HEK293 (cell line): ENCODE results near the gene CA5A.

Source experiments
- CTCF ChIA-PET: fragments of 350-600 bp; formaldehyde crosslinking; extraction: SDS; loops from one replicate; lab custom pipeline; 2021; ENCODE audit warnings: antibody characterized with exemption; lab: Yijun Ruan, JAX
- POLR2A ChIA-PET: fragments of 300-600 bp; formaldehyde crosslinking; extraction: SDS; loops from one replicate; lab custom pipeline; 2020; ENCODE audit warnings: antibody characterized with exemption, inconsistent platforms; lab: Yijun Ruan, JAX
- H3K27ac ChIP-seq: fragments of 200-500 bp; sonication (Bioruptor generic); 2 replicates; pipeline ENCODE4 v1.5.1; 2014; ENCODE audit warnings: low read depth, low read length, control low read depth, inconsistent platforms; ENCODE audit errors: extremely low read depth
- H3K36me3 ChIP-seq, 2 experiments: fragments of 200-500 bp in 1 of 2; sonication (Bioruptor generic) in 1 of 2; 1 replicate in 1 of 2; 2 replicates in 1 of 2; pipeline ENCODE4 v1.5.1; 2014 to 2017; ENCODE audit warnings: inconsistent platforms in 2 of 2, low read length in 2 of 2; ENCODE audit not compliant: control insufficient read depth in 2 of 2, insufficient read depth in 1 of 2
- H3K4me1 ChIP-seq: fragments of 200-500 bp; sonication (Bioruptor generic); 2 replicates; pipeline ENCODE4 v1.5.1; 2014; ENCODE audit warnings: mild to moderate bottlenecking, low read length, inconsistent platforms; ENCODE audit not compliant: control insufficient read depth, insufficient read depth
- H3K4me3 ChIP-seq: 2 replicates; pipeline ENCODE4 v1.5.1; 2011; ENCODE audit warnings: low read depth, mild to moderate bottlenecking, control low read depth, low read length, moderate library complexity
- H3K9me3 ChIP-seq: fragments of 200-500 bp; sonication (Bioruptor generic); 2 replicates; pipeline ENCODE4 v1.5.1; 2014; ENCODE audit warnings: low read depth, low read length, inconsistent platforms; ENCODE audit not compliant: control insufficient read depth, insufficient read depth
- FEZF1 ChIP-seq: fragments of 450-650 bp; formaldehyde crosslinking; IDR thresholded peaks from 2 replicates; pipeline ENCODE4 v1.5.1; 2016; ENCODE audit warnings: missing biosample characterization, missing genetic modification characterization
- GLIS2 ChIP-seq: fragments of 450-650 bp; formaldehyde crosslinking; IDR thresholded peaks from 2 replicates; pipeline ENCODE4 v1.5.1; 2016; ENCODE audit warnings: missing biosample characterization, missing genetic modification characterization
- KLF8 ChIP-seq: fragments of 450-650 bp; formaldehyde crosslinking; IDR thresholded peaks from 2 replicates; pipeline ENCODE4 v1.5.1; 2016; ENCODE audit warnings: missing biosample characterization, missing genetic modification characterization
- PRDM4 ChIP-seq: fragments of 450-650 bp; formaldehyde crosslinking; IDR thresholded peaks from 2 replicates; pipeline ENCODE4 v1.5.1; 2017; ENCODE audit warnings: missing biosample characterization, missing genetic modification characterization
- ZBTB11 ChIP-seq: fragments of 450-650 bp; formaldehyde crosslinking; conservative IDR thresholded peaks from 2 replicates; pipeline ENCODE4 v1.5.1; 2016; ENCODE audit warnings: low read depth, missing biosample characterization, missing genetic modification characterization
- ZBTB17 ChIP-seq: fragments of 450-650 bp; formaldehyde crosslinking; IDR thresholded peaks from 2 replicates; pipeline ENCODE4 v1.5.1; 2016; ENCODE audit warnings: missing biosample characterization, missing genetic modification characterization
- ZBTB8A ChIP-seq: fragments of 450-650 bp; formaldehyde crosslinking; IDR thresholded peaks from 2 replicates; pipeline ENCODE4 v1.5.1; 2016; ENCODE audit warnings: missing biosample characterization, missing genetic modification characterization
- ZNF18 ChIP-seq: fragments of 450-650 bp; formaldehyde crosslinking; IDR thresholded peaks from 2 replicates; pipeline ENCODE4 v1.5.1; 2016; ENCODE audit warnings: missing biosample characterization, missing genetic modification characterization
- ZNF184 ChIP-seq: fragments of 450-650 bp; IDR thresholded peaks from 2 replicates; pipeline ENCODE4 v1.5.1; 2018; ENCODE audit warnings: missing biosample characterization, mild to moderate bottlenecking, missing genetic modification characterization
- ZNF366 ChIP-seq: fragments of 450-650 bp; formaldehyde crosslinking; conservative IDR thresholded peaks from 2 replicates; pipeline ENCODE4 v1.5.1; 2016; ENCODE audit warnings: missing biosample characterization, missing genetic modification characterization
- ZNF488 ChIP-seq: fragments of 450-650 bp; formaldehyde crosslinking; IDR thresholded peaks from 2 replicates; pipeline ENCODE4 v1.5.1; 2016; ENCODE audit warnings: missing biosample characterization, missing genetic modification characterization
- ZNF530 ChIP-seq: fragments of 450-650 bp; formaldehyde crosslinking; IDR thresholded peaks from 2 replicates; pipeline ENCODE4 v1.5.1; 2016; ENCODE audit warnings: low read depth, missing biosample characterization, missing genetic modification characterization
- ZNF639 ChIP-seq: fragments of 450-650 bp; formaldehyde crosslinking; IDR thresholded peaks from 2 replicates; pipeline ENCODE4 v1.5.1; 2016; ENCODE audit warnings: missing biosample characterization, missing genetic modification characterization
- ZNF664 ChIP-seq: fragments of 450-650 bp; formaldehyde crosslinking; IDR thresholded peaks from 2 replicates; pipeline ENCODE4 v1.5.1; 2016; ENCODE audit warnings: missing biosample characterization, missing genetic modification characterization
- ZSCAN4 ChIP-seq: fragments of 450-650 bp; formaldehyde crosslinking; IDR thresholded peaks from 2 replicates; pipeline ENCODE4 v1.5.1; 2017; ENCODE audit warnings: missing biosample characterization, missing genetic modification characterization

The CA5A gene

GRCh38 chr16:87953308-87954215, 17.2 kb upstream of the CA5A start:
- Histone ChIP-seq H3K36me3 (peaks cover 4 to 46% of the 10 kb centered on the region in 2 experiments; a peak in 2 of 3 replicates), H3K9me3 (no peaks in the 10 kb centered on the region), H3K27ac (no peak overlapping the region; the same call in 1 of the 2 replicates), H3K4me1 (peaks cover 16% of the 10 kb centered on the region), H3K4me3 (no peak overlapping the region)
- CTCF ChIA-PET: no interaction called here
- POLR2A ChIA-PET: interaction anchor here (0.6 to 0.8 kb wide), 2 partner anchors 13 to 15 kb away, joined by 3 to 4 read pairs; no protein-coding TSS in a partner anchor
- TF ChIP-seq GLIS2 (tag by site-specific recombination): no peak
- no peak for TF ChIP-seq ZBTB8A (tag by site-specific recombination)
- peak; percentile 19; the same call in 1 of the 2 replicates for TF ChIP-seq ZBTB11 (tag by site-specific recombination)
- TF ChIP-seq ZNF366 (tag by site-specific recombination): no peak
- 0 out of 2 replicates have a peak, but pooled peaks have one; percentile 13 for TF ChIP-seq ZNF664
- peak; percentile 64 for TF ChIP-seq ZBTB17 (tag by site-specific recombination)

GRCh38 chr16:87952751-87953150, 16.4 kb upstream of the CA5A start:
- TF ChIP-seq ZNF639 (tag by site-specific recombination): no peak
- TF ChIP-seq ZNF18: no peak
- ChIA-PET POLR2A (no interaction called here), CTCF (no interaction called here)
- peaks cover 4 to 41% of the 10 kb centered on the region in 2 experiments; a peak in 2 of 3 replicates for H3K36me3 ChIP-seq
- no peaks in the 10 kb centered on the region for H3K9me3 ChIP-seq
- H3K27ac ChIP-seq: no peak overlapping the region; the same call in 1 of the 2 replicates
- H3K4me1 ChIP-seq: peaks cover 16% of the 10 kb centered on the region
- H3K4me3 ChIP-seq: no peak overlapping the region

- POLR2A ChIA-PET: interaction anchor here (0.5 to 1.5 kb wide), 9 partner anchors 9 to 1922 kb away, joined by 3 to 7 read pairs (median 4); partner anchors contain the start of genes FBXO31, KLHDC4, TCF25 and ZC3H18
- no peaks in the 10 kb centered on the region for H3K9me3 ChIP-seq
- H3K4me1 ChIP-seq: peaks cover 16% of the 10 kb centered on the region
- H3K36me3 ChIP-seq: peaks cover 4 to 32% of the 10 kb centered on the region in 2 experiments; a peak in 2 of 3 replicates
- peak overlapping the region; percentile 82 for H3K4me3 ChIP-seq
- H3K27ac ChIP-seq: peak overlapping the region; percentile 85
- CTCF ChIA-PET: interaction anchor here (0.6 to 1.4 kb wide), 2 partner anchors 173 to 180 kb away, joined by 3 to 6 read pairs; no protein-coding TSS in a partner anchor
- TF ChIP-seq FEZF1 (tag by site-specific recombination) (no peak), ZSCAN4 (no peak), ZNF488 (tag by site-specific recombination) (no peak), ZNF530 (tag by site-specific recombination) (no peak), KLF8 (tag by site-specific recombination) (no peak), ZNF184 (tag by site-specific recombination) (no peak), PRDM4 (no peak)
Measured at GRCh38 chr16:87951552-87952538, 15.5 kb upstream of the CA5A start.
